Measurements from ENCODE around the gene TFAP2B.
A peak's percentile ranks its signal among the peaks of the same experiment; 100 is the strongest.

TFAP2B gene

GRCh38 chr6:50845499-50846143 is 26.9 kb downstream of the TFAP2B start:
- H3K27ac ChIP-seq: peak overlapping the region in 8 of 21 experiments; percentile 14 to 88 (median 63)
- no peak overlapping the region for H3K4me3 ChIP-seq

GRCh38 chr6:50846144-50846851 is 27.6 kb downstream of the TFAP2B start:
- Histone ChIP-seq H3K4me3 (no peak overlapping the region), H3K27ac (peak overlapping the region in 6 of 21 experiments; percentile 21 to 88 (median 63))

- peak overlapping the region in 5 of 21 experiments; percentile 47 to 88 (median 61) for H3K27ac ChIP-seq
- no peak overlapping the region for H3K4me3 ChIP-seq
Observed at GRCh38 chr6:50846852-50847155, 28.1 kb downstream of the TFAP2B start.

- peak overlapping the region in 3 of 21 experiments; percentile 9 to 88 (median 75) for H3K27ac ChIP-seq
Observed at GRCh38 chr6:50847890-50848594, 29.4 kb downstream of the TFAP2B start.

DNA sequence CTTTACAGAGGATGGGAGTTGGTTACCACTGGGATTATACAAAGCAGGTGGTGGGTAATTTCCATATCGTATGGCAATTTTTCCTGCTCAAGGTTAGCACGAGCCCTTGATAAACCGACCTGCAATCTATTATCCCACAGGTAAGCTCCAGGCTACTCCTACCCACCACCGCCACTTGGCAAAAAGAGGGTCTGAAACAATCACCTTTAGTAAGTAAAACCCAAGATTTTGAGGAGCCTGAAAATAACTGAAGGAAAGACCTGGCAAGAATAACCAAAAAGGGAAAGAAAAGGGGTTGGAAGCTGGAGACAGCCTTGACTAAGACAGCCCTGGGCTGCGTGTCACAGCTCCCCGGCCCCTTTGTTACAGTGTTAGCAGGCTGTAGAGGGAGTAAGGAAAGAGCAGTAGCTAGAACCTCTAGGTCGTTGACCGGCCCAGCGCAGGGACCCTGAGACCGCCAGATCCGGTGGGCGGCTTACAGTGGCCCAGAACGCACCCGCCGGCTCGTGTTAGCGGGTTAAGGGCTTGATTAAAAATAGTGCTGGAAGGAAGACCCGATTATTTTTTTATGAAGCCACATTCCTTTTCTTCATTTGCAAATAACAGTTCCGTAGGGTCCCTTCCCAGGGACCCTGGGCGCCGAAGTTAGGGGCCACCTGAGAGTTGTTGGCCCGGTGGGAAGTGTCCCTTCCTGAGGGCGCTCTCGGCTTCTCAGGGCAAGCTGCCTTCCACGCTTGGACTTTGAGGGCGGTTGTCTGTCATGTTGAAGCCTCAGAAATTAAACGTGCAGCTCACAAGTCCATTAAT is 30.5 kb downstream of the TFAP2B start:
- H3K4me3 ChIP-seq: peak overlapping the region in 5 of 7 experiments; percentile 15 to 40 (median 31)
- peak overlapping the region in 12 of 21 experiments; percentile 18 to 88 (median 64) for H3K27ac ChIP-seq

More at GRCh38 chr6:50847890-50848594, 29.4 kb downstream of the TFAP2B start:
- no peak overlapping the region for H3K4me3 ChIP-seq

DNA sequence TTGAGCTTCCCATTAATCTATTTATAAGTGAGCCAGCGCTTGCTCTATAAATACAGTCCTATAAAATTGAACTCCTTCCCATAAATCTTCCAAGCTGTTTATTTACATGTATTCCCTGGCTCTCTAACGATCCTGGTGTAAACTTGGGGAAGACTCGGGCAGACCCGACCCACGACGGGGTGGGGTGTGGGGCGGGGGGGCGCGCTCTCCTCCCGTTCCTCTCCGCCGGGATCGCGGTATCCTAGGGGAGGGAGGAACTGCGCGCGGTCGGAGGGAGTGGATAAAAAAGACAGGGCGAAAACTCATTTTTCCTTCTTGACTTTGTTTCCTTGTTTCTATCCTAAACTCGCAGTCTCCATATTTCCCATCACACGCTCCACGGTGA is 31.1 kb downstream of the TFAP2B start:
- peak overlapping the region in 6 of 7 experiments; percentile 15 to 40 (median 24) for H3K4me3 ChIP-seq

DNA sequence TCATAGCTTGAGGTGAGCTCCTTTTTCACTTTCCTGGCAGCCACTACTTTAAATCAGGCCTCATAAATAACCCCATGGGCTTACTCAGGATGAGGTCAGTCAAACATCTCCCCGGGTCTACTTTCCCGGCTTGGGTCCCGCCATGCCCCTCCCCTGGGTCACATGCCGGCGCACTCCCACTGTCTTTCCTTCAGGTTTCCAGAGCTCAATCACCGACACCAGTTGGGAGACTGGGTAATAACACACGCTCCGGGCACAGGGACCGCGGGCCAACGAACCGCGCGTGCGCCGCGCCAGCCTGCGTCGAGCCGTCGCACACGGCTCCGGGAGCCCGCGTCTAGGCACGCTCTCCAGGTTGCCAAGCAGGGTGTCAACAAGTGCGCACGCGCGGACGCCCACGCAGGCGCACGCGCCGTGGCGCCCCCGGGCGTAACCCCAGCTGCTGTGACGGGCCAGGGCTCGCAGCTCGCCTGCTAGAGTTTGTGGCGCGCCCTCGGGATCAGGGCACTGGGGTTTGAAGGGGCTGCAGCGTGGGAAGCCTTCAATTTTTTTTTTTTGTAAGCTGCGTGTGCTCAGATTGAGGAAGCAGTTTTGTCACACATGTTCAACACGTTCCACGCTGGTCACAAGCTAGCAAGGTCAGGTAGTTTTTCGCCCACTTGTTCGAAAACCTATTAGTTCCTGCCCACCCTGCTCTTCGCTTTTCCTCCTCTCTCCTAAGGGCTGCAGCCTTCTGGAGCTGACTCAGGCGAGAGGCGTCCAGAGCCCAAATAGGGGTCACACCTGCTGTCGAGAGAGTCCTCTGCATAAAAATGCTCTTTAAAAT is 31.8 kb downstream of the TFAP2B start:
- Histone ChIP-seq H3K4me3 (peak overlapping the region in 6 of 7 experiments; percentile 15 to 40 (median 24)), H3K27ac (peak overlapping the region in 14 of 21 experiments; percentile 10 to 88 (median 62))

More for the DNA sequence above, 31.1 kb downstream of the TFAP2B start:
- H3K27ac ChIP-seq: peak overlapping the region in 14 of 21 experiments; percentile 10 to 88 (median 62)

- H3K4me3 ChIP-seq: peak overlapping the region in 5 of 7 experiments; percentile 12 to 40 (median 31)
- H3K27ac ChIP-seq: peak overlapping the region in 3 of 21 experiments; percentile 10 to 69 (median 64)
Observed at GRCh38 chr6:50851049-50851845, 32.6 kb downstream of the TFAP2B start.

DNA sequence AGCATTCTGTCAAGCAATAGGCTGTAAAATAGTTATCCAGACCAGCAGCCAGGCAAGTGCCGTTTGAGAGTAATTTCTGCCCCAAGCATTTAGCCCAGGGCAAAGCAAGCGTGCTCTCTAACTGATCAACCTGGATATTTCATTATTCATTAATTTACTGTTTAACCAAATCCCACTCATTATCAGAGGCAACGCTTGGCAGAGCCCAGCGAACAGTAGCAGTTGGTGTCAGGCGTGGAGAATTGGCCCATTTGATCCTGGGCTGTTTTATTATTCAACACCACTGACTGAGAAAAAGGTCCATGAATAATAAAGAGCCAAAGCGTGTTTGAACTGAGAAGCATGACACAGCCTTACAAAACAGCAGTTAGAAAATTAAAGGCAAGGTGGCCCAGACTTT is 35.3 kb downstream of the TFAP2B start:
- Histone ChIP-seq H3K27ac (no peak overlapping the region), H3K4me3 (no peak overlapping the region)

- Histone ChIP-seq H3K27ac (no peak overlapping the region), H3K4me3 (no peak overlapping the region)
Observed at GRCh38 chr6:50861692-50862091, 43.0 kb downstream of the TFAP2B start.

- H3K4me3 ChIP-seq: no peak overlapping the region
- no peak overlapping the region for H3K27ac ChIP-seq
Observed at GRCh38 chr6:50862176-50862575, 43.5 kb downstream of the TFAP2B start.

GRCh38 chr6:50864601-50865000 is 45.9 kb downstream of the TFAP2B start:
- Histone ChIP-seq H3K27ac (no peak overlapping the region), H3K4me3 (no peak overlapping the region)

GRCh38 chr6:50868466-50868865 is 49.8 kb downstream of the TFAP2B start:
- Histone ChIP-seq H3K4me3 (no peak overlapping the region), H3K27ac (no peak overlapping the region)

- Histone ChIP-seq H3K27ac (no peak overlapping the region), H3K4me3 (no peak overlapping the region)
Observed at GRCh38 chr6:50873167-50873566, 54.5 kb downstream of the TFAP2B start.

- Histone ChIP-seq H3K4me3 (no peak overlapping the region), H3K27ac (no peak overlapping the region)
Observed at GRCh38 chr6:50884364-50884763, 65.7 kb downstream of the TFAP2B start.

DNA sequence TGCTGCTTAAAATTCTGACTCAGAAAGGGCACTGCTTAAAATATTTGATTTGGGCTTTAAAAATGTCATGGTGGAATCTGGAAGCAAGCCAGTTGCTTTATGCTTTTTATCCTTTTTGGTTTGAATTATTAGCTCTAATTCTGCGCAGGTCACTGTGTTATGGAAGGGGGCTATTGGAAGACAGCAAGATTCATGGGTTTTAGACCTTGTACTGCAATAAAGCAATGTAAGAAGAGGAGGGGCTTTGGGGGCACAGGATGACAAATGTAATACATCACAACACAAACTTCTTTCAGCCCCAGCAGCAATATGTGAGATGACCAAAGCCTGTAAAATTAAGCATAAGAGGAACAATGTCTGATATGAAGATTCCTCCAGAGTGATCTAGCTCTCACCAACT is 68.4 kb downstream of the TFAP2B start:
- Histone ChIP-seq H3K27ac (no peak overlapping the region), H3K4me3 (no peak overlapping the region)

GRCh38 chr6:50889497-50889896 is 70.8 kb downstream of the TFAP2B start:
- H3K27ac ChIP-seq: no peak overlapping the region
- H3K4me3 ChIP-seq: no peak overlapping the region

- no peak overlapping the region for H3K27ac ChIP-seq
Observed at GRCh38 chr6:50889935-50890334, 71.3 kb downstream of the TFAP2B start.

More at GRCh38 chr6:50889935-50890334, 71.3 kb downstream of the TFAP2B start:
- no peak overlapping the region for H3K4me3 ChIP-seq
